GM19455 (cell line): Measurements from ENCODE around the gene LAMA4.

Experiments used
- ATAC-seq: cut with Tn5 transposase; IDR thresholded peaks from one replicate; pipeline ENCODE4 v1.9.1; 2021; ENCODE audit not compliant: unreplicated experiment

The LAMA4 gene

GRCh38 chr6:112154711-112155110 lies 99.7 kb downstream of the LAMA4 start:
- ATAC-seq = no peak

- no peak for ATAC-seq
These were observed 100.3 kb downstream of the LAMA4 start for GRCh38 chr6:112153926-112154607.

GRCh38 chr6:112150363-112150762 lies 104.0 kb downstream of the LAMA4 start:
- ATAC-seq = no peak

- ATAC-seq = no peak
These were observed 104.6 kb downstream of the LAMA4 start for GRCh38 chr6:112149719-112150263.

- ATAC-seq = no peak
These were observed 105.1 kb downstream of the LAMA4 start for GRCh38 chr6:112149236-112149635.

- no peak for ATAC-seq
These were observed 106.3 kb downstream of the LAMA4 start for GRCh38 chr6:112148103-112148502.

GRCh38 chr6:112145080-112145573 lies 109.2 kb downstream of the LAMA4 start:
- ATAC-seq = no peak

- ATAC-seq = no peak
These were observed 110.0 kb downstream of the LAMA4 start for GRCh38 chr6:112144145-112144926.

- no peak for ATAC-seq
These were observed 112.7 kb downstream of the LAMA4 start for GRCh38 chr6:112141707-112142106.

GRCh38 chr6:112139052-112139451 lies 115.3 kb downstream of the LAMA4 start:
- no peak for ATAC-seq

GRCh38 chr6:112130878-112131277 lies 123.5 kb downstream of the LAMA4 start:
- ATAC-seq = no peak

- no peak for ATAC-seq
These were observed 126.2 kb downstream of the LAMA4 start for GRCh38 chr6:112128208-112128607.

- ATAC-seq = no peak
These were observed 130.4 kb downstream of the LAMA4 start for GRCh38 chr6:112123982-112124381.

- ATAC-seq = no peak
These were observed 131.6 kb downstream of the LAMA4 start for GRCh38 chr6:112122756-112123155.

GRCh38 chr6:112118034-112118433 lies 136.3 kb downstream of the LAMA4 start:
- ATAC-seq = no peak

- no peak for ATAC-seq
These were observed 136.8 kb downstream of the LAMA4 start for GRCh38 chr6:112117554-112117953.

GRCh38 chr6:112116221-112116620 lies 138.1 kb downstream of the LAMA4 start:
- ATAC-seq = no peak

- ATAC-seq = no peak
These were observed 139.7 kb downstream of the LAMA4 start for GRCh38 chr6:112114577-112115223.

- ATAC-seq = no peak
These were observed 140.4 kb downstream of the LAMA4 start for GRCh38 chr6:112113918-112114317.

GRCh38 chr6:112113431-112113830 lies 140.9 kb downstream of the LAMA4 start:
- ATAC-seq = no peak

GRCh38 chr6:112109262-112109661 lies 145.1 kb downstream of the LAMA4 start:
- ATAC-seq = no peak
